GM21717 (cell line): ENCODE results near the gene SLC29A3.

Experiments
- ATAC-seq: cut with Tn5 transposase; IDR thresholded peaks from one replicate; pipeline ENCODE4 v1.9.1; 2021; ENCODE audit warnings: mild to moderate bottlenecking, moderate library complexity; ENCODE audit not compliant: unreplicated experiment

SLC29A3 gene

DNA sequence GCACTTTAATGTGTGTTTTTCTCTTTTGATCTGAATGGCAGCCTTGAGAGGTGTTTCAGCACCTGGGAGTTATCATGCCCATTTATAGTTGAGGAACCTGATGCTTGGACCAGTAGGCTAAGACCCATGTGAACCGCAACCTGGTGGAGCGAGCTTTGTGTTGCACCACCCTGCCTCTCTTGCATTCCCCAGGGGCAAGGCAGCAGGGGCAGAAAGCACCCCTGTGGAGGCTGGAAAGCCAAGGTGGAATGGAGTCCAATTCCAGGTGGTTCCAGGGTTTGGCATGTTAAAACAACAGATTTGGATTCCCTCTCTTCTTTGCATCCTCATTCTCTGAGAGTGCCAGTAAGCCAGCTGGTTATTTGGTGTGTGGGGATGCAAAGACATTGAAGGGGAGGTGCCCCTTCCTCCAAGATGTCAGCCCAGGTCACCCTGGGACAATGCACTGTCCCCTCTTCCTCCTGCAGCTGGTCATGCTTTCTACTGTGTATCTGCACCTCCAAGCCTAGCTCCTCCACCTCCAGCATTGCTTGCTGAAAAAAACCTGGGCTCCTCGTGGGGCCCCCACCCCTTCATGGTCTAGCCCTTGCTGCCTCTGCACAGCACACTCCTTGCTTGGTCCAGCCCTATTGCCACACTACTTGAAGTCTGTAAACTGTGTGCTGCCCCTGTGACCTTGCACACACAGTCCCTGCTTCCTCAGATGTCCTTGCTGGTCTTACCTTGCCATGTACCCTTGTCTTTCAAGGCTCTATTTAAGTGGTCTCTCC lies 72.0 kb downstream of the SLC29A3 start:
- ATAC-seq, result no peak

DNA sequence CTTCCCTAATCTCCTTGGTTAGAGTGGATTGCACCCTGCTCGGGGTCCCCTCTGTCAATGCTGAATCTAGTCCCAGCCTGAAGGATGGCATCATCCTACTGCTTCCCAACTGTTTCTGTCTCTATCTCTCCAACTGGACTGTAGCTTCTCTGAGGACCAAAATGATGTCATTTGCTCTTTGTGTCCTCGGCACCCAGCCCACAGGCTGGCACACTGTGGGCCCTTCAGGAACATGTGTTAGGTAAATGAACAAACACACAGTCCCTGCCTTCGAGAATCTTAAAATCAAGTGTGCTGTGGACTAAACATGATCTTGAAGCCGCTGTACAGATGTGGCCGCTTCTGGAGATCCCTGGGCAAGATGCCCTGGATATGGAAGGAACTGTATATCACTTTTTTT lies 72.6 kb downstream of the SLC29A3 start:
- no peak for ATAC-seq

DNA sequence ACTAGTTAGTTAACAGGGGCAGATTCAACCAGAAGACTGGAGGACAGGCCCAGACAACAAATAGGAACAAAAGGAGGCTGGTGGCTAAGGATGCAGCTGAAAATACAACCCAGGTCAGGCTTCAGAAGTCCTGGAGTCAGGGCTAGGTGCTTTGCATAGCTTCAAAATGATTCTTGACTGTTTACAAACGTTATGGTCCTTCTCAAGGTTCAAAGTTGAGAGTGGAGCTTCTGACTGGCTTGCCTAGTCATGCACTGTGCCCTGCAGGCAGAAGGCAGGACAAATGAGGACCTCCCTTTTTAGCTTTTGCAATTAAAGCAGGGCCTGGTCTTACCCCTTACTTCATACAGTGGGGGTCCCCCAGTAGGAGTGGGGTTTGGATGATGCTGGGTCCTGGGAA lies 73.2 kb downstream of the SLC29A3 start:
- ATAC-seq, result no peak

- ATAC-seq, result no peak
Observed at GRCh38 chr10:71392791-71393781, 74.0 kb downstream of the SLC29A3 start.

DNA sequence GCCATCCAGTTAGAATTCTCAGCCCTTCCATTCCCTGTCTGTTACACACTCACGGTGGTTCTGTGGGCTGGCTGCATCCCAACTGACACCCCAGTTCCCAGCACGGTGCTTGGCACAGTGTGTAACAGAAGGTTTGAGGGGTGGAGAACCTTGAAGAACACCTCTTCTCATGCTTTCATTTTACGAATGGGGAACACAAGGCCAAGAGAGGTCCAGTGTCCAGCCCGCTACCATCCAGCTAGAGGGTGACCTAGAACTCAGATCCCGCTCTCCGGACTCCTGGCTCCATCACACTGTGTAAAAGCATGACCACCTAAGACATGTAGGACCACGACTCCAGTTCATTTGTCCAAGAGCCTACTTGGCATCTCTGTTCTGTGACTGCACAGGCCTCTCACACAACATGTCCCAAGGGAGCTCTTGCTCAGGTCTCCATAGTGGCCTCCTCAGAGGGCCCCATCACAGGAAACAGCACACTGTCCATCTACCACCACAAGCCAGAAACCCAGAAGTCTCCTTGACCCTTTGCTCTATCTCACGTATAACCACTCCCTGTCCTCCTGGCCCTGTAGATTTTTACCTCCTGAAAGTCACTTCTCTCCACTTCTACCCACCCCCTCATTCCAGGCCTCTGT lies 74.9 kb downstream of the SLC29A3 start:
- ATAC-seq, result no peak

GRCh38 chr10:71394926-71395562 lies 76.0 kb downstream of the SLC29A3 start:
- ATAC-seq, result no peak

GRCh38 chr10:71395621-71396020 lies 76.6 kb downstream of the SLC29A3 start:
- no peak for ATAC-seq

- no peak for ATAC-seq
Observed at GRCh38 chr10:71396084-71396710, 77.1 kb downstream of the SLC29A3 start.

- no peak for ATAC-seq
Observed at GRCh38 chr10:71396711-71397295, 77.7 kb downstream of the SLC29A3 start, which contains the start of gene CDH23. CDH23 (plus strand) TSS chr10:71396920; CDS start chr10:71439832, 42,912 bp downstream.

DNA sequence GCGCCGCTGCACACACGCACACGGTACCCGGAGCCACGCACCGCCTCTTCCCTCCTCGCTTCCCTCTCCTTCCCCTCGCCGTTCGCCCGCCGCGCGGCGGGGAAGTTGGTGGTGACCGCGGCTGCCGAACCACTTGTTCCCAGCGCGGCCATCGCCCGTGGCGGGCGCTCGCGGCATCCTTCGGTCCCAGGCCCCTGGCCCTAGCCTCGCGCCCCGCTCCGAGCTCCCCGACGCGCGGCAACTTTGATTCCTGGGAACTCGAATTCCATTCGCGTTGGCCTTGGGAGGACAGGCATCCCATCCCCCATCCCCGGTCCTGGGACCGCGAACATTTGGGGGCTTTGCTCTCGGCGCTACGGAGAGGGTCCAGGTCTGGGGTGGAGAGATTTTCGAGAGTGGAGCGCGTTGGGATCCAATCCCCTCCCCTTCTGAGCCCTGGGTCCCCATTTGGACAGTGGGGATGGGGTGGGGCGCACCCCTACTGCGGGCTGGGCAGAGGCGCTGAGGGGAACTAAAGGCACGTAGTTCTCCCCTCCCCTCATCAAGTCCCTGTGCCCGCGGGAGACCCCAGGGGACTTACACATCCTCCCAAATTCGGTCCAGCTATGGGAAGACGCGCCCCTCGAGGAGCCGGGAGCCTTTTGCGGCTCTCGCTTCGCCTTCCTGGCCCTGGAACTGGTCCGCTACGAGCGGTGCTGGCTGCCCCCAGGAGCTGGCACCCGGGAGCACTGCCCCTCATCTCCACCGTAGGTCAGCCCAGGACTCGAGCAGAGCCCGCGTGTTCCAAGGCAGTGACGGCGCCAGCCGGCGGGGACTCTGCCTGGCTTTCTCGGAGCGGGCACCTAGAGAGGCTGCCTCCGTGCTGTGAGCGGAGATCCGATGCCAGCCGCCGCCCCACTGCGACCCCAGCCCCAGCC lies 78.5 kb downstream of the SLC29A3 start:
- ATAC-seq, result no peak

DNA sequence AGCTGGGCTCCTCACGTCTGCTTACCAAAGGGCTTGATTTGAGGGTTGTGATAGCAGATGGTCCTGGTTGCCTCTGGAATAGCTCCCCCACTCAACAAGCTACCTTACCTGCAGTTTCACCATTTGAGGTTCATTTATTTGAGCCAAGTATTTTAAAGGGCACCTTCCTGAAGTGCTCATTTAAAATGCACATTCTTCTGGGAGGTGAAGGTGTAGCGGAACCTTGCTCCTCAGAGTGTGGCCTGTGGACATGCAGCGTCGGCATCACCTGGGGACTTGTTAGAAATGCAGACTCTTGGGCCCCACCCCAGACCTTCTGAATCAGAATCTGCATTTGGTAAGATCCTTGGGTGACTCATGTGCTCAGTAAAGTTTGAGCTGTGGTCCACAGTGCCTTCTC lies 79.9 kb downstream of the SLC29A3 start:
- ATAC-seq, result no peak

DNA sequence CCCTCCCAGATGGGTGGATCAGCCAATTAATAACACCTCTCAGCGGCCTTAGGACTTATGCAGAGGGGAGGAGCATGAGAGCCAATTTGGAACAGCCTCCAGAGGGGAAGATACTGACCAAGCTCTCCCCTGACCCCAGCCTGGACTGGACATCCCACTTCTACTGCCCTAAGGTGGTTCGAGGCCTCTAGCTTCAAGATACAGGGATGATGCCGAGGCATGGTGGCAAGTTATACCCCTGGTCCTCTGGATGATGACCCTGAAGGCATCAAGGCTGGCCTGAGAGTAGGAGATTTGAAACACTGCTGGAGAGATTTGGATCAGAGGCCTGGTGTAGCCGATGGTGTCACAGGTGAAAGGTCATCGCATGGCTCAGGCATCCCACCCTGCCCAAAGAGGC lies 80.9 kb downstream of the SLC29A3 start:
- no peak for ATAC-seq

DNA sequence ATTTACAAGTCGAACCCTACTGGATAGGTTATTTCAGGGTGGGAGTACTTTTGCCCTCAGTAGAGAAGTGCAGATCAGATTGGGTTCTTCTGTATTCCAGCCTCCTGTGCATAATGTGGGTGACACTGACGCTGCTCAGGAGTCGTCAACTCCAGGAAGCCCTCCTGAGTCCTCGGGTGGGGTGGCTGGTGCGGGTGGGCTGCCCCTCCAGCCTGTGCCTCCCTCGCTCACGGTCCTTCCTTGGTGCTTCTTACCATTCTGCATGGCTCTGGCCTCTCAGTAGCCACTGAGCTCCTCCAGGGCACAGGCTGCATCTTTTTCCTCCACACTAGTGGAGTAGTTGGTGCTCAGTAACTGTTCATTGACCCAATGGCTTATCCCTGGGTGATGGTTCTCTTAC lies 82.0 kb downstream of the SLC29A3 start:
- no peak for ATAC-seq

GRCh38 chr10:71402005-71402404 lies 82.9 kb downstream of the SLC29A3 start:
- ATAC-seq, result no peak

DNA sequence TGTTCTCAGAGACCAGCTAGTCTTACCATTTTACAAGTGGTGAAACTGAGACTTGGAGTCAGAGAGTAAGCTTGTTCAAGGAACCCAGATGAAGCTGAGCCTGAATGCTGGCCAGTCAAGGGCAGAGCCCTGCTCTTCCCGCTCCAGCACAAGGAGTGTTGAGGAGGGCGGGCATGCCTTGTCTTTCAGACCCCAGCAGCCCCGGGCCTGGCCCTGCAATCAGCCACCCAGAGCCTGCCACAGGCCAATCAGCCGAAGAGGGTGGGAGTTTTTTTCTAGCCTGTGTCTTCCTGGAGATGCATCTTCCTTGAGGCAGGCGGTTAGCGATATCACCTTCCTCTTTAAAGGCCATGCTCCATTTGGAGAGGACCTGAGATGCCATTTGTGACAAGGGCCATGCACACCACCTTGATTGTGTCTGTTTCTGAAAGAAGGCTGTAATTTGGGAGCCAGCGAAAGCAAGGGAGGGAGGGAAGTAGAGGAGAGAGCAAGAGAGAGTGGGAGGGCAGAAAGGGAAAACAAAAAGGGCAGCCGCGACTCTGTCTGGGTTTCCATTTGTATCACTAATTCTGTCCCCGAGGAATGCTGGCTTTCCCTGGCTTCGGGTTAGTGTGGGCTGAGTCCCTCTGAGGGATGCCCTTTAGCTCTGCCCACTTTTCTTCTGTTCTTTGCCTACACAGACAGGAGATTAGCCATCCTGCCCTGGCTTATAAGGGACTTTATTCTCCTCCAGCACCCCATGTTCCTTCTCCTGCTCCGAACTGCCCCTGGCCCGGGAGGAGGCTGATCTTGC lies 85.6 kb downstream of the SLC29A3 start:
- ATAC-seq, result no peak

DNA sequence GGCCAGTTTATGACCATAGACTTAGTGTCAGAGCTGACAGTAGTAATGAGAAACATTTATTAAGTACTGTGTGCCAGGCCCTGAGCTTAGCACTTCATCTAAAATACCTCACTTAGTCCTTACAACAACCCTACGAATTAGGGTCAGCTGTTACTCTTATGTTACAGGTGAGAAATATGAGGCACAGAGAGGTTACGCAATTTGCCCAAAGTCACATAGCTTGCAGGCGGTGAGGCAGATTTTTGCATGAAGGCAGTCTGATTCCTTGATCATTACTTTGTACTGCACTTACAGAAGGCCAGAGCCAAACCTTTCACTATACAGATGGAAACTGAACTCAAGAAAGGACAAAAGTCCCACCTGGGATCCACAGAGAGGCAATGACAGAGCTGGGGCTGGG lies 87.8 kb downstream of the SLC29A3 start:
- no peak for ATAC-seq

- ATAC-seq, result no peak
Observed at GRCh38 chr10:71408436-71409225, 89.6 kb downstream of the SLC29A3 start.
